ENCODE measurements around the gene ACP4.

The ACP4 gene

GRCh38 chr19:50791594-50792271 lies 1.5 kb downstream of the ACP4 start:
- Histone ChIP-seq H3K79me2 (ENCODE audit: insufficient read depth, low read length) (no peaks in the 10 kb centered on the region), H3F3A (ENCODE audit: insufficient read depth, low read length) (no peaks in the 10 kb centered on the region), H3K4me2 (ENCODE audit: low read length) (no peak overlapping the region), H3K36me3 (ENCODE audit: insufficient read depth, low read length) (peaks cover 15% of the 10 kb centered on the region; the same call in 1 of the 2 replicates), H3K9me2 (ENCODE audit: low read depth, low read length) (no peaks in the 10 kb centered on the region), H3K27ac (ENCODE audit: low read depth, low read length, poor library complexity, severe bottlenecking) (no peak overlapping the region), H2AFZ (ENCODE audit: low read length) (no peak overlapping the region), H3K9me3 (ENCODE audit: low read length) (no peaks in the 10 kb centered on the region), H3K27me3 (ENCODE audit: insufficient read depth, low read length) (no peaks in the 10 kb centered on the region), H3K4me3 (ENCODE audit: low read depth, low read length, poor library complexity, severe bottlenecking) (no peak overlapping the region), H3K4me1 (ENCODE audit: insufficient read depth, low read length, severe bottlenecking) (peaks cover 5% of the 10 kb centered on the region), H4K20me1 (ENCODE audit: insufficient read depth, low read length) (no peaks in the 10 kb centered on the region), H3K9ac (ENCODE audit: low read length) (no peak overlapping the region)
- TF ChIP-seq EZH2 (IDR thresholded peaks at IDR 0.05; ENCODE audit: borderline replicate concordance, low read length) (no peak), CTCF (IDR thresholded peaks at IDR 0.05; ENCODE audit: low read length) (no peak)

GRCh38 chr19:50792272-50793250 lies 2.3 kb downstream of the ACP4 start:
- Histone ChIP-seq H3K4me2 (ENCODE audit: low read length) (no peak overlapping the region), H2AFZ (ENCODE audit: low read length) (no peak overlapping the region), H3K79me2 (ENCODE audit: insufficient read depth, low read length) (no peaks in the 10 kb centered on the region), H3K4me3 (ENCODE audit: low read depth, low read length, poor library complexity, severe bottlenecking) (no peak overlapping the region), H3K9me2 (ENCODE audit: low read depth, low read length) (no peaks in the 10 kb centered on the region), H3K9ac (ENCODE audit: low read length) (no peak overlapping the region), H3K36me3 (ENCODE audit: insufficient read depth, low read length) (peaks cover 23% of the 10 kb centered on the region), H3K27ac (ENCODE audit: low read depth, low read length, poor library complexity, severe bottlenecking) (no peak overlapping the region), H3K4me1 (ENCODE audit: insufficient read depth, low read length, severe bottlenecking) (peaks cover 5% of the 10 kb centered on the region), H3F3A (ENCODE audit: insufficient read depth, low read length) (no peaks in the 10 kb centered on the region), H4K20me1 (ENCODE audit: insufficient read depth, low read length) (no peaks in the 10 kb centered on the region), H3K9me3 (ENCODE audit: low read length) (no peaks in the 10 kb centered on the region), H3K27me3 (ENCODE audit: insufficient read depth, low read length) (no peaks in the 10 kb centered on the region)
- no peak for TF ChIP-seq EZH2 (IDR thresholded peaks at IDR 0.05; ENCODE audit: borderline replicate concordance, low read length)
- TF ChIP-seq CTCF (IDR thresholded peaks at IDR 0.05; ENCODE audit: low read length) = no peak

GRCh38 chr19:50793558-50794065 lies 3.4 kb downstream of the ACP4 start:
- Histone ChIP-seq H3K9me2 (ENCODE audit: low read depth, low read length) (no peaks in the 10 kb centered on the region), H3K4me3 (ENCODE audit: low read depth, low read length, poor library complexity, severe bottlenecking) (no peak overlapping the region), H3K4me2 (ENCODE audit: low read length) (no peak overlapping the region), H3K4me1 (ENCODE audit: insufficient read depth, low read length, severe bottlenecking) (peaks cover 5% of the 10 kb centered on the region), H3K9me3 (ENCODE audit: low read length) (no peaks in the 10 kb centered on the region), H3K36me3 (ENCODE audit: insufficient read depth, low read length) (peaks cover 34% of the 10 kb centered on the region), H3K27ac (ENCODE audit: low read depth, low read length, poor library complexity, severe bottlenecking) (no peak overlapping the region), H3K27me3 (ENCODE audit: insufficient read depth, low read length) (no peaks in the 10 kb centered on the region), H4K20me1 (ENCODE audit: insufficient read depth, low read length) (no peaks in the 10 kb centered on the region), H3K79me2 (ENCODE audit: insufficient read depth, low read length) (no peaks in the 10 kb centered on the region), H2AFZ (ENCODE audit: low read length) (no peak overlapping the region), H3K9ac (ENCODE audit: low read length) (no peak overlapping the region), H3F3A (ENCODE audit: insufficient read depth, low read length) (no peaks in the 10 kb centered on the region)
- TF ChIP-seq EZH2 (IDR thresholded peaks at IDR 0.05; ENCODE audit: borderline replicate concordance, low read length) (no peak), CTCF (IDR thresholded peaks at IDR 0.05; ENCODE audit: low read length) (no peak)

Data from OCI-LY1 (cell line).